H1 (cell line): ENCODE data around the gene OR10H5. TPM values are rescaled to one million over a fixed set of nuclear protein-coding genes. Genes with fewer than 3 reads are reported as not detected.

Experiments
- BACH1 ChIP-seq: IDR thresholded peaks from 2 replicates; pipeline ENCODE4 v1.6.1; 2012; ENCODE audit warnings: low read length, improper control_type of control experiment
- CEBPB ChIP-seq: IDR thresholded peaks from 2 replicates; pipeline ENCODE4 v1.6.1; 2012; ENCODE audit warnings: low read depth, low read length
- KDM1A ChIP-seq: fragments of 200-600, 300-600 bp; sonication (generic); IDR thresholded peaks from 2 replicates; pipeline ENCODE4 v1.7.1; 2016; ENCODE audit warnings: mild to moderate bottlenecking, low read length, borderline replicate concordance
- NANOG ChIP-seq: IDR thresholded peaks from 2 replicates; pipeline ENCODE4 v1.6.1; 2011; ENCODE audit warnings: low read length, low read depth, mild to moderate bottlenecking, inconsistent platforms; ENCODE audit not compliant: insufficient read depth, poor library complexity, severe bottlenecking
- SP1 ChIP-seq: IDR thresholded peaks from 2 replicates; pipeline ENCODE4 v1.6.1; 2011; ENCODE audit warnings: low read depth, low read length
- SUZ12 ChIP-seq: fragments of 200-600 bp; sonication (generic); IDR thresholded peaks from 2 replicates; pipeline ENCODE4 v1.6.1; 2012; ENCODE audit warnings: mild to moderate bottlenecking, inconsistent platforms, low read length, moderate library complexity, mixed read lengths
- TAF7 ChIP-seq: optimal IDR thresholded peaks from 2 replicates; pipeline ENCODE3; 2011; ENCODE audit warnings: low read depth, mild to moderate bottlenecking, inconsistent platforms, low read length, moderate library complexity, borderline replicate concordance
- YY1 ChIP-seq: IDR thresholded peaks from 2 replicates; pipeline ENCODE4 v1.6.1; 2011; ENCODE audit warnings: low read depth, mild to moderate bottlenecking, low read length
- ZNF274 ChIP-seq: IDR thresholded peaks from 2 replicates; pipeline ENCODE4 v1.7.0; 2012; ENCODE audit warnings: low read length, borderline replicate concordance; ENCODE audit errors: extremely low read depth
- polyA plus RNA-seq, 7 experiments: library from polyadenylated mRNA; depleted of rRNA in 3 of 7; stranded (reverse) in 5 of 7; unstranded in 2 of 7; fragments of >200 nt in 5 of 7; fragments of 200-250 nt in 2 of 7; gene quantifications; 1 replicate in 5 of 7; 2 replicates in 1 of 7; 4 replicates in 1 of 7; pipeline versions ENCODE4 v1.2.1 to v1.2.3, GENCODE V29; 2011 to 2013; ENCODE audit warnings: missing spikeins in 2 of 7, mixed read lengths in 2 of 7
- total RNA-seq: library from RNA; stranded (reverse); fragmentation: NEBNext Ultra II Directional; extraction: Animal tissue kit (Norgen Biotek cat#: 25700); gene quantifications from 2 replicates; pipeline ENCODE4 v1.2.1, GENCODE V29; 2021

The OR10H5 gene
- total and polyA plus RNA-seq, 2 of the 8 experiments (the other 6 are each of a cell fraction or from before 2014, with no cell fraction given) = not detected

- TF ChIP-seq KDM1A = no peak
- TF ChIP-seq ZNF274 = no peak
- TF ChIP-seq NANOG = no peak
- no peak for TF ChIP-seq TAF7
- TF ChIP-seq SUZ12 = no peak
- no peak for TF ChIP-seq SP1
- no peak for TF ChIP-seq CEBPB
- TF ChIP-seq BACH1 = no peak
- no peak for TF ChIP-seq YY1
Measured at GRCh38 chr19:15787611-15788155, at the start of gene OR10H5 (continued).
